CD4-positive, alpha-beta T cell (primary cell): Measurements from ENCODE around the gene GNAQ. TPM values are rescaled to one million over a fixed set of nuclear protein-coding genes. Genes with fewer than 3 reads are reported as not detected.

ENCODE experiments used
- ATAC-seq: fragments of 200-7000 bp; cut with Tn5 transposase; one replicate; pipeline ENCODE4 v1.10.0; 2022; ENCODE audit warnings: mild to moderate bottlenecking; ENCODE audit not compliant: poor library complexity
- CTCF ChIA-PET: fragments of 350-600 bp; sonication (Branson Sonifier 250); formaldehyde crosslinking; loops from one replicate; lab custom pipeline; 2021; ENCODE audit warnings: antibody characterized with exemption, inconsistent platforms; lab: Charles Lee
- POLR2A ChIA-PET: fragments of 350-600 bp; sonication (Branson Sonifier 250); formaldehyde crosslinking; loops from one replicate; lab custom pipeline; 2021; ENCODE audit warnings: antibody characterized with exemption, inconsistent platforms; lab: Charles Lee
- DNase-seq, 14 experiments: peaks; one replicate each; pipeline ENCODE4 v3.0.0-alpha.2; 2013 to 2020; ENCODE audit warnings: mixed read lengths in 2 of 14
- H3K27ac ChIP-seq, 2 donors: one replicate each; pipeline versions ENCODE4 v1.5.1 to v1.7.0; 2013; ENCODE audit warnings: low read length in 2 of 2, low read depth in 1 of 2, mild to moderate bottlenecking in 1 of 2
- H3K27me3 ChIP-seq, 2 experiments: 1 replicate in 1 of 2; 2 replicates in 1 of 2; pipeline versions ENCODE4 v1.6.1 to v1.7.0; 2013; ENCODE audit warnings: low read length in 2 of 2, control low read depth in 1 of 2, mild to moderate bottlenecking in 1 of 2, moderate library complexity in 1 of 2; ENCODE audit not compliant: insufficient read depth in 2 of 2, control insufficient read depth in 1 of 2
- H3K36me3 ChIP-seq: one replicate; pipeline ENCODE4 v1.6.1; 2013; ENCODE audit warnings: low read length, control low read depth; ENCODE audit not compliant: insufficient read depth
- H3K4me1 ChIP-seq: one replicate; pipeline ENCODE4 v1.6.1; 2013; ENCODE audit warnings: low read length, control low read depth; ENCODE audit not compliant: insufficient read depth
- H3K4me3 ChIP-seq: one replicate; pipeline ENCODE4 v1.5.1; 2013; ENCODE audit warnings: mild to moderate bottlenecking, low read length, moderate library complexity
- H3K9me3 ChIP-seq, 2 experiments: 1 replicate in 1 of 2; 2 replicates in 1 of 2; pipeline versions ENCODE4 v1.6.1 to v1.7.0; 2013; ENCODE audit warnings: low read length in 2 of 2, mild to moderate bottlenecking in 2 of 2, control low read depth in 1 of 2, moderate library complexity in 1 of 2; ENCODE audit not compliant: control insufficient read depth in 1 of 2, insufficient read depth in 1 of 2
- H3K27ac Mint-ChIP-seq: one replicate; pipeline ENCODE4 v1.8.0; 2020; ENCODE audit warnings: mixed read lengths
- H3K27me3 Mint-ChIP-seq: one replicate; pipeline ENCODE4 v1.8.0; 2021; ENCODE audit warnings: mixed read lengths
- H3K36me3 Mint-ChIP-seq: one replicate; pipeline ENCODE4 v1.8.0; 2021; ENCODE audit warnings: low read depth, mixed read lengths
- H3K4me1 Mint-ChIP-seq: one replicate; pipeline ENCODE4 v1.8.0; 2021; ENCODE audit warnings: low read depth, mixed read lengths
- H3K4me3 Mint-ChIP-seq: one replicate; pipeline ENCODE4 v1.8.0; 2020; ENCODE audit warnings: mild to moderate bottlenecking, mixed read lengths
- H3K9me3 Mint-ChIP-seq: one replicate; pipeline ENCODE4 v1.8.0; 2020; ENCODE audit warnings: mixed read lengths
- CTCF ChIP-seq: fragments of 200-600 bp; IDR thresholded peaks from one replicate; pipeline ENCODE4 v1.8.0; 2022; ENCODE audit warnings: antibody characterized with exemption, mild to moderate bottlenecking
- intact Hi-C, 2 experiments: fragments of 100-400 bp; cut with DNase I in 1 of 2; cut with micrococcal nuclease in 1 of 2; formaldehyde crosslinking; loops; one replicate each; pipeline versions ENCODE4 v1.15.1 to v1.9.0; 2023 to 2025; cut with DNase I, micrococcal nuclease
- total RNA-seq, 174 experiments: library from RNA in 2 of 174; stranded (reverse) in 2 of 174; gene quantifications; one replicate each; pipeline ENCODE4 v1.2.3 and lab custom pipeline; 2021 to 2026

GNAQ gene
- total RNA-seq, 2 experiments from 2014 or later, result 55.5 to 55.9 TPM

GRCh38 chr9:77672183-77672582, 359.4 kb downstream of the GNAQ start:
- ATAC-seq (no peak), DNase-seq (no peak)
- no peak overlapping the region for H3K27ac Mint-ChIP-seq
- no peaks in the 10 kb centered on the region for H3K36me3 ChIP-seq
- H3K9me3 Mint-ChIP-seq, result no peaks in the 10 kb centered on the region
- intact Hi-C loops, result loop anchor here in 1 of 2 experiments (5.0 kb wide), 1 partner anchor 50 kb away; no protein-coding TSS in a partner anchor
- no peak overlapping the region for H3K27ac ChIP-seq
- H3K27me3 Mint-ChIP-seq, result peaks cover 5% of the 10 kb centered on the region
- no peak for TF ChIP-seq CTCF
- ChIA-PET POLR2A (no interaction called here), CTCF (no interaction called here)
- no peaks in the 10 kb centered on the region for H3K36me3 Mint-ChIP-seq
- H3K9me3 ChIP-seq, result no peaks in the 10 kb centered on the region
- no peaks in the 10 kb centered on the region for H3K4me1 ChIP-seq
- H3K4me1 Mint-ChIP-seq, result no peaks in the 10 kb centered on the region
- no peak overlapping the region for H3K4me3 ChIP-seq
- H3K27me3 ChIP-seq, result no peaks in the 10 kb centered on the region
- H3K4me3 Mint-ChIP-seq, result no peak overlapping the region

DNA sequence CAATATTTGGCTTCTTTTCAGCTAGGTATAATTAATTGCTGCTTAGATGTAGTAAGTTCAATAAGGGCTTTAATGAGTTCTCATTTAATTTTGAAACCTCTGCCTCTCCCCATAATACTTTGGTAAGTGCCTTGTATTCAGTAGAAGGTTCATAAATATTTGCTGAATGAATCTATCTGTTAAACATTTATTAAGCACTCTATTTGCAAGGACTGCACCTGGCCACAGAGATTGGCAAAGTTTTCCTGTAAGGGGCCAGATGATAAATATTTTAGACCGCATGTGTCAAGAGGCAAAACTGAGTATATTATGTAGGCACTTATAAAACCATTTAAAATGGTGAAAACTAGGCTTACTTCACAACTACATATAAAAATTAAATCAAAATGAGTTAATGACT, 364.5 kb downstream of the GNAQ start:
- Mint-ChIP-seq H3K27ac (no peak overlapping the region), H3K27me3 (peaks cover 12% of the 10 kb centered on the region), H3K4me1 (no peaks in the 10 kb centered on the region), H3K4me3 (no peak overlapping the region), H3K9me3 (no peaks in the 10 kb centered on the region), H3K36me3 (no peaks in the 10 kb centered on the region)
- intact Hi-C loops, result no loop called here
- Histone ChIP-seq H3K4me3 (no peak overlapping the region), H3K27me3 (no peaks in the 10 kb centered on the region), H3K36me3 (no peaks in the 10 kb centered on the region), H3K4me1 (no peaks in the 10 kb centered on the region), H3K9me3 (no peaks in the 10 kb centered on the region), H3K27ac (no peak overlapping the region)
- ATAC-seq, result no peak
- DNase-seq, result no peak
- ChIA-PET POLR2A (no interaction called here), CTCF (no interaction called here)
- TF ChIP-seq CTCF, result no peak

Other genes with a start within 250 kb of the GNAQ start
- 10 to 100 TPM; 10.5 to 12.1 TPM for gene CEP78, start 204.3 kb upstream of the GNAQ start, total RNA-seq